Measurements from ENCODE around the gene DCAF10.

DCAF10 gene

DNA sequence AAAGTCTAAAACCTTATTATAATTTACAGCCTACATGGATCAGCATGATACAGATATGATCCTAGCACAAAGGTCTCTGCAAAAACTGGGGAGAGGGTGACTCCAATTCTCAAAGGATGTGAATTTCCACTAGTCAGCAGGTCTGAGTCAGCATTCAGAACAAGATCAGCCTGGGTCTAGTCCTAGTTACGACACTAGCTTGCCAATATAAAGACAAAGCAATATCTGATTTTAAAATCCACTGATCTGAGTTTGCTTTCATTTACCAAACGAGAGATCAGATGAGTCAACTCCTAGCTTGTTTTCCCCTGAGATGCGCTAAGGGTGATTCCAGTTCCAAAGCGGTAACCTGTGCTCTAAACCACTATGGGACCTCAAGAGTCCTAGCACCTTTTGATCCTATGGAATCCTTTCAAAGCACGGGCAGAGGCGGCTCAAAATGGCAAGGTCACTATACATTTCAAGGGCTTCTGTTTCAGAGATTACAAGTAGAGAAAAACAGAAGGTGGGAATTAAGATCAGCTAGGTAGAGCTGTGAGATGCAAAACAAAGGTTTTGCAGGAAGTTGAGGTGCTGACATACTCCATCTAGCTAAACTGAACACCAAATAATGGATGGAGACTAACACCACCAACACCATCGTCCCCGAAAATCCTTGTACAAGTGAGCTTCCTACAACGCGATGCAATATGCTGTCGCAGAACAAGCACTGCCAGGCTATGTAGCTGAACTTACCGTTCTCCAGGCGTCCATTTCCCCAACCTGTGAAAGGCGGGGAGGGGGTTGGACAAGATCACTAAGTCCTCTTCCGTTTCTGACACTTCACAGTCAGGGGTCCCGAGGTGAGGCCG is 102.4 kb downstream of the DCAF10 start:
- no peak for DNase-seq (ENCODE audit: low read depth)
- no peak for TF ChIP-seq CTCF (IDR thresholded peaks at IDR 0.05; ENCODE audit: control insufficient read depth, insufficient read depth, low read depth, low read length, missing control alignments)
- H3K4me3 ChIP-seq (ENCODE audit: control insufficient read depth, low read depth, low read length): peak overlapping the region; percentile 59

DNA sequence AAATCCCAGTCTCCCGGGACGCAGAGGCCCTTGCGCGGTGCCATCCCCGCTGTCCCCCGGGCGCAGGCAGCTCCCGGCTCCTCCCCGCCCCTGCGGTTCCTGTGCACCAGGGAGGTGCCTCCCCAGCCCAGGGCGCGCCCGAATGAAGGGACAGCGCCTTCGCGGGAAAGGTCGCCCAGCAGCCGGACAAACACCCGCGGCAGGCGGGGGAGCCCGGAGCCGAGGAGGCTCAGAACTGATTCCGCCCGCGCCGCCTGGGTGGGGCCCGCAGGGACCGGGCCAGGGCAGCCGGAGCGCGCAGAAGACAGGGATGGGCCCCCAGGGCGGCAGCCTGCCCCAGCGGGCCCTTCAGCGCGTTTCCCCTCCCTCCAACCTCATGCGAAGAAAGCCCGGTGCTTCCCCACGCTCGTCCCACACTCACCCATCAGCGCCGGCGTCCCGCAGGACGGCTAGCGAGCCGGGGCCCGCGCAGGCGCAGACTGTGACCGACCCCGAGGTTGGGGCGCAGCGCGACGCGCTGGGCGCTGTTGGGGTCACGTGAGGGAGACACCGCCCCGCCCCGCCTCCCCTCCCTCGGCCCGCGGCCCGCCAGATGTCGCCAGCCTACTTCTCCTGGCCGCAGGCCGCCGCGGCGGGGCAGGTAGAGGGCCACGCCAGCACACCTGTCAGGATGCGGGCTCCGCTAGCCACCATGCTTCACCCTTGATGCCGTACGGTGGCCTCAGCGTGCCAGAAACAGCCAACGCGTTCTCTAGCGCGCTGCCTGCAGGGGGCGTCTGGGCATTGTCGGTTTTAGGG is 103.2 kb downstream of the DCAF10 start, which contains the start of gene SLC25A51:
Gene SLC25A51 (minus strand): TSS at position 481 of the 798 bp plus-strand sequence. CDS start 15,577 bp downstream, outside the sequence.
- peak within 1 kb of the TSS; percentile 59 for H3K4me3 ChIP-seq (ENCODE audit: control insufficient read depth, low read depth, low read length)
- TF ChIP-seq CTCF (IDR thresholded peaks at IDR 0.05; ENCODE audit: control insufficient read depth, insufficient read depth, low read depth, low read length, missing control alignments): peak; percentile 98
- peak; percentile 62 for DNase-seq (ENCODE audit: low read depth)

GRCh38 chr9:37904445-37905130 is 104.0 kb downstream of the DCAF10 start:
- peak overlapping the region; percentile 59 for H3K4me3 ChIP-seq (ENCODE audit: control insufficient read depth, low read depth, low read length)
- DNase-seq (ENCODE audit: low read depth): no peak
- TF ChIP-seq CTCF (IDR thresholded peaks at IDR 0.05; ENCODE audit: control insufficient read depth, insufficient read depth, low read depth, low read length, missing control alignments): no peak

GRCh38 chr9:37905131-37905505 is 104.5 kb downstream of the DCAF10 start:
- no peak for DNase-seq (ENCODE audit: low read depth)
- peak overlapping the region; percentile 59 for H3K4me3 ChIP-seq (ENCODE audit: control insufficient read depth, low read depth, low read length)
- no peak for TF ChIP-seq CTCF (IDR thresholded peaks at IDR 0.05; ENCODE audit: control insufficient read depth, insufficient read depth, low read depth, low read length, missing control alignments)

- no peak for TF ChIP-seq CTCF (IDR thresholded peaks at IDR 0.05; ENCODE audit: control insufficient read depth, insufficient read depth, low read depth, low read length, missing control alignments)
- no peak overlapping the region for H3K4me3 ChIP-seq (ENCODE audit: control insufficient read depth, low read depth, low read length)
- DNase-seq (ENCODE audit: low read depth): no peak
Measured at GRCh38 chr9:37905776-37906175, 105.2 kb downstream of the DCAF10 start.

Data from AG09309 (cell line).